Measurements from ENCODE around the gene MEGF11. TPM values are rescaled to one million over a fixed set of nuclear protein-coding genes. Genes with fewer than 3 reads are reported as not detected.

The MEGF11 gene
- total RNA-seq, 3 donors from 2014 or later = not detected

GRCh38 chr15:65970937-65971740 is 282.4 kb downstream of the MEGF11 start:
- DNase-seq (ENCODE audit: low spot score in 2 of 2) = no peak
- H3K36me3 ChIP-seq = no peaks in the 10 kb centered on the region
- H3K9me3 ChIP-seq = no peaks in the 10 kb centered on the region
- no peak for TF ChIP-seq POLR2A (IDR thresholded peaks at IDR 0.05)
- TF ChIP-seq CTCF (IDR thresholded peaks at IDR 0.05) = no peak
- TF ChIP-seq POLR2AphosphoS5 (IDR thresholded peaks at IDR 0.05) = no peak
- no peak overlapping the region for H3K27ac ChIP-seq
- no peak overlapping the region for H3K4me3 ChIP-seq
- H3K27me3 ChIP-seq = peaks cover 0 to 33% of the 10 kb centered on the region in 2 donors
- intact Hi-C loops (cut with DNase I; ENCODE audit: low total_unique reads) = no loop called here
- H3K4me1 ChIP-seq = no peaks in the 10 kb centered on the region

- no peaks in the 10 kb centered on the region for H3K36me3 ChIP-seq
- H3K9me3 ChIP-seq = no peaks in the 10 kb centered on the region
- intact Hi-C loops (cut with DNase I; ENCODE audit: low total_unique reads) = no loop called here
- TF ChIP-seq POLR2A (IDR thresholded peaks at IDR 0.05) (no peak), POLR2AphosphoS5 (IDR thresholded peaks at IDR 0.05) (no peak), CTCF (IDR thresholded peaks at IDR 0.05) (no peak)
- H3K4me1 ChIP-seq = no peaks in the 10 kb centered on the region
- H3K27me3 ChIP-seq = peaks cover 0 to 33% of the 10 kb centered on the region in 2 donors
- H3K27ac ChIP-seq = no peak overlapping the region
- no peak overlapping the region for H3K4me3 ChIP-seq
- DNase-seq (ENCODE audit: low spot score in 2 of 2) = no peak
Observed at GRCh38 chr15:65969865-65970816, 283.4 kb downstream of the MEGF11 start.

- Histone ChIP-seq H3K4me3 (no peak overlapping the region), H3K27me3 (peaks cover 0 to 44% of the 10 kb centered on the region in 2 donors), H3K27ac (no peak overlapping the region), H3K9me3 (no peaks in the 10 kb centered on the region), H3K36me3 (no peaks in the 10 kb centered on the region), H3K4me1 (no peaks in the 10 kb centered on the region)
- no peak for DNase-seq (ENCODE audit: low spot score in 2 of 2)
- intact Hi-C loops (cut with DNase I; ENCODE audit: low total_unique reads) = no loop called here
- TF ChIP-seq POLR2AphosphoS5 (IDR thresholded peaks at IDR 0.05) (no peak), CTCF (IDR thresholded peaks at IDR 0.05) (no peak), POLR2A (IDR thresholded peaks at IDR 0.05) (no peak)
Observed at GRCh38 chr15:65968511-65968910, 285.0 kb downstream of the MEGF11 start.

GRCh38 chr15:65964792-65965433 is 288.6 kb downstream of the MEGF11 start:
- Histone ChIP-seq H3K27me3 (peaks cover 0 to 38% of the 10 kb centered on the region in 2 donors), H3K36me3 (no peaks in the 10 kb centered on the region), H3K4me1 (no peaks in the 10 kb centered on the region), H3K4me3 (no peak overlapping the region), H3K27ac (no peak overlapping the region), H3K9me3 (no peaks in the 10 kb centered on the region)
- no peak for TF ChIP-seq POLR2AphosphoS5 (IDR thresholded peaks at IDR 0.05)
- no peak for TF ChIP-seq CTCF (IDR thresholded peaks at IDR 0.05)
- no peak for TF ChIP-seq POLR2A (IDR thresholded peaks at IDR 0.05)
- DNase-seq (ENCODE audit: low spot score in 2 of 2) = no peak
- intact Hi-C loops (cut with DNase I; ENCODE audit: low total_unique reads) = no loop called here

All from breast epithelium (tissue), 4 donors.